ENCODE measurements around the gene MATN4. TPM values are rescaled to one million over a fixed set of nuclear protein-coding genes. Genes with fewer than 3 reads are reported as not detected.
"Not testable (repeated sequence)": the region's sequence is repeated elsewhere in the genome, so short reads cannot be mapped to it uniquely, and the experiment has no call there.

MATN4 gene
- total and polyA plus RNA-seq, 2 experiments from 2014 or later, result 3.3 to 5.1 TPM

DNA sequence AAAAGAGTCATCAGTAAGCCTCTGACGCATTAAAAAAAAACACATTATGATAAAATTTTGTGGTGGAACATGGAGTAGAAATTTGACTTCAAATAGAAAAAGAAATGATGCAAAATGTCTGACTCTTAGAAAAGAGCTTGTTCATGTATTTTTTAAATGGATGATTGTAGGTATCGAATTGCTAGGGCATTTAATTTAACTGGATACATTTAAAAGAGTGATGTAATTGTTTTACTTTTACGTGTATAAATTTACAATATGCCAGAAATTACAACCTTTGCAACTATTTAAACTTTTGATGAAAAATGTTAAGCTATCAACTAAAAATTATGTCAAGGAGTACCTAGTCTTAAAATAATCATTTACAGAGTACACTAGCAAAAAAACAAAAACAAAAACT, 44.6 kb upstream of the MATN4 start:
- H3K4me3 ChIP-seq, result no peak overlapping the region
- no peak for ATAC-seq
- no peak overlapping the region for H3K4me2 ChIP-seq
- Mint-ChIP-seq H3K9me3 (no peaks in the 10 kb centered on the region), H3K4me3 (no peak overlapping the region), H3K4me1 (peaks cover 13% of the 10 kb centered on the region; the same call in 2 of the 3 replicates), H3K36me3 (ENCODE audit: low read depth) (no peaks in the 10 kb centered on the region), H3K27ac (no peak overlapping the region), H3K27me3 (ENCODE audit: insufficient read depth, low read depth, poor library complexity) (no peaks in the 10 kb centered on the region)
- no peaks in the 10 kb centered on the region for H3F3A ChIP-seq (replicated peaks; ENCODE audit: low read depth)
- H2AFZ ChIP-seq, result no peak overlapping the region
- no peak overlapping the region for H3K27ac ChIP-seq (ENCODE audit: low read depth)
- H3K79me2 ChIP-seq (replicated peaks; ENCODE audit: insufficient read depth), result peaks cover 1% of the 10 kb centered on the region; the same call in 1 of the 2 replicates
- H3K27me3 ChIP-seq (ENCODE audit: insufficient read depth), result no peaks in the 10 kb centered on the region
- no peaks in the 10 kb centered on the region for H4K20me1 ChIP-seq (replicated peaks; ENCODE audit: insufficient read depth)
- H3K4me1 ChIP-seq (ENCODE audit: insufficient read depth), result peaks cover under 1% of the 10 kb centered on the region; the same call in 1 of the 2 replicates
- no peaks in the 10 kb centered on the region for H3K36me3 ChIP-seq (ENCODE audit: insufficient read depth)
- no peak for DNase-seq (ENCODE audit: low spot score)
- no peak for TF ChIP-seq POLR2AphosphoS5 (IDR thresholded peaks at IDR 0.05; ENCODE audit: low read depth)
- TF ChIP-seq CREB1 (CRISPR knock-in tag; IDR thresholded peaks at IDR 0.05; ENCODE audit: low read depth), result no peak
- TF ChIP-seq, protein P1, sequence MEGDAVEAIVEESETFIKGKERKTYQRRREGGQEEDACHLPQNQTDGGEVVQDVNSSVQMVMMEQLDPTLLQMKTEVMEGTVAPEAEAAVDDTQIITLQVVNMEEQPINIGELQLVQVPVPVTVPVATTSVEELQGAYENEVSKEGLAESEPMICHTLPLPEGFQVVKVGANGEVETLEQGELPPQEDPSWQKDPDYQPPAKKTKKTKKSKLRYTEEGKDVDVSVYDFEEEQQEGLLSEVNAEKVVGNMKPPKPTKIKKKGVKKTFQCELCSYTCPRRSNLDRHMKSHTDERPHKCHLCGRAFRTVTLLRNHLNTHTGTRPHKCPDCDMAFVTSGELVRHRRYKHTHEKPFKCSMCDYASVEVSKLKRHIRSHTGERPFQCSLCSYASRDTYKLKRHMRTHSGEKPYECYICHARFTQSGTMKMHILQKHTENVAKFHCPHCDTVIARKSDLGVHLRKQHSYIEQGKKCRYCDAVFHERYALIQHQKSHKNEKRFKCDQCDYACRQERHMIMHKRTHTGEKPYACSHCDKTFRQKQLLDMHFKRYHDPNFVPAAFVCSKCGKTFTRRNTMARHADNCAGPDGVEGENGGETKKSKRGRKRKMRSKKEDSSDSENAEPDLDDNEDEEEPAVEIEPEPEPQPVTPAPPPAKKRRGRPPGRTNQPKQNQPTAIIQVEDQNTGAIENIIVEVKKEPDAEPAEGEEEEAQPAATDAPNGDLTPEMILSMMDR (conservative IDR thresholded peaks at IDR 0.05; ENCODE audit: low read depth in 2 of 2), result no peak
- no peak for TF ChIP-seq JUNB (IDR thresholded peaks at IDR 0.05; ENCODE audit: unreplicated experiment)
- no peak for TF ChIP-seq EZH2phosphoT487 (IDR thresholded peaks at IDR 0.05; ENCODE audit: unreplicated experiment)
- H3K9me2 ChIP-seq (ENCODE audit: insufficient read depth), result no peaks in the 10 kb centered on the region

DNA sequence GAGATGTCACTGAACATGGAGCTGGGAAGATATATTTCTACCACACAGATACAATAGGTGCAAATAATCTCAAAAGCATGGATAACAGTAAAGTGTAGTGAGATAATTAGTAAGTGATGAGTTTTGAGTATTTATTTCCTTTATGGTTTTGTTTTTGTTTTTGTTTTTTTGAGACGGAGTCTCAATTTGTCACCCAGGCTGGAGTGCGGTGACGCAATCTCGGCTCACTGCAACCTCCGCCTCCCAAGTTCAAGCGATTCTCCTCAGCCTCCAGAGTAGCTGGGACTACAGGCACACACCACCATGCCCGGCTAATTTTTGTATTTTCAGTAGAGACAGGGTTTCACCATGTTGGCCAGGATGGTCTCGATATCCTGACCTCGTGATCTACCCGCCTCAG, 42.7 kb upstream of the MATN4 start:
- not testable (repeated sequence) for H2AFZ ChIP-seq; H3K4me3 ChIP-seq; H3K27me3 ChIP-seq (ENCODE audit: insufficient read depth); H3K27ac Mint-ChIP-seq; H3K36me3 Mint-ChIP-seq (ENCODE audit: low read depth); H3K27ac ChIP-seq (ENCODE audit: low read depth); H3K9me3 Mint-ChIP-seq; DNase-seq (ENCODE audit: low spot score); H3K36me3 ChIP-seq (ENCODE audit: insufficient read depth); H3K9me2 ChIP-seq (ENCODE audit: insufficient read depth); H3K27me3 Mint-ChIP-seq (ENCODE audit: insufficient read depth, low read depth, poor library complexity); ATAC-seq; H3F3A ChIP-seq (replicated peaks; ENCODE audit: low read depth); H4K20me1 ChIP-seq (replicated peaks; ENCODE audit: insufficient read depth); H3K4me3 Mint-ChIP-seq; H3K4me2 ChIP-seq
- H3K79me2 ChIP-seq (replicated peaks; ENCODE audit: insufficient read depth), result peaks cover 21% of the 10 kb centered on the region
- H3K4me1 Mint-ChIP-seq, result peaks cover 31% of the 10 kb centered on the region
- peaks cover 18% of the 10 kb centered on the region for H3K4me1 ChIP-seq (ENCODE audit: insufficient read depth)

DNA sequence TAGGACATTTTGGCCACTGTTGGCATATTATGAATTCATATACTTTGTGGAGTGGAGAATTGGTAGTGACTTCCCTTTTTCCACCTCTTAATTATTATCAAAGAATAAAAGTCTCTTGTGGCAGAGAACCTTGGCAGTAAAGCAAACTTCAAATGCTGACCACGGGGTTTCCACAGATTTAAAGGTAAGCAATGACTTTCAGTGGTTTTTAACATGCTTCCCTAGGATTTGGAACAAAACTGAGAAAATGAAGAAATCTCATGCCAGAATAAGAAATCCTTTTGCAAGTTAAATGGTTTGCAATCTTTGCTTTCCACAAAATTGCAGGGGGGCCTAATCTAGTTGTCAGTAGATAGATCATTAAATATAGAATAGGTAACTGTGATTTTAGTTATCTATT, 42.1 kb upstream of the MATN4 start:
- no peaks in the 10 kb centered on the region for H3K36me3 ChIP-seq (ENCODE audit: insufficient read depth)
- DNase-seq (ENCODE audit: low spot score) (no peak), ATAC-seq (no peak)
- H3K27me3 ChIP-seq (ENCODE audit: insufficient read depth), result peaks cover 9% of the 10 kb centered on the region; the same call in 1 of the 2 replicates
- no peaks in the 10 kb centered on the region for H3K36me3 Mint-ChIP-seq (ENCODE audit: low read depth)
- H3F3A ChIP-seq (replicated peaks; ENCODE audit: low read depth), result no peaks in the 10 kb centered on the region
- H3K79me2 ChIP-seq (replicated peaks; ENCODE audit: insufficient read depth), result peaks cover 26% of the 10 kb centered on the region
- H3K4me3 ChIP-seq, result no peak overlapping the region
- peaks cover 10% of the 10 kb centered on the region for H3K27me3 Mint-ChIP-seq (ENCODE audit: insufficient read depth, low read depth, poor library complexity)
- H2AFZ ChIP-seq, result peak overlapping the region; percentile 66; the same call in 1 of the 2 replicates
- H3K27ac ChIP-seq (ENCODE audit: low read depth), result no peak overlapping the region
- no peaks in the 10 kb centered on the region for H3K9me2 ChIP-seq (ENCODE audit: insufficient read depth)
- H3K9me3 Mint-ChIP-seq, result no peaks in the 10 kb centered on the region
- H3K27ac Mint-ChIP-seq, result no peak overlapping the region
- H3K4me1 Mint-ChIP-seq, result peaks cover 37% of the 10 kb centered on the region
- H3K4me1 ChIP-seq (ENCODE audit: insufficient read depth), result peaks cover 24% of the 10 kb centered on the region
- H3K4me3 Mint-ChIP-seq, result no peak overlapping the region
- H4K20me1 ChIP-seq (replicated peaks; ENCODE audit: insufficient read depth), result no peaks in the 10 kb centered on the region
- H3K4me2 ChIP-seq, result no peak overlapping the region
- TF ChIP-seq NANOG (IDR thresholded peaks at IDR 0.05; ENCODE audit: borderline replicate concordance), result no peak
- no peak for TF ChIP-seq POLR2AphosphoS5 (IDR thresholded peaks at IDR 0.05; ENCODE audit: low read depth)
- TF ChIP-seq, protein P2, sequence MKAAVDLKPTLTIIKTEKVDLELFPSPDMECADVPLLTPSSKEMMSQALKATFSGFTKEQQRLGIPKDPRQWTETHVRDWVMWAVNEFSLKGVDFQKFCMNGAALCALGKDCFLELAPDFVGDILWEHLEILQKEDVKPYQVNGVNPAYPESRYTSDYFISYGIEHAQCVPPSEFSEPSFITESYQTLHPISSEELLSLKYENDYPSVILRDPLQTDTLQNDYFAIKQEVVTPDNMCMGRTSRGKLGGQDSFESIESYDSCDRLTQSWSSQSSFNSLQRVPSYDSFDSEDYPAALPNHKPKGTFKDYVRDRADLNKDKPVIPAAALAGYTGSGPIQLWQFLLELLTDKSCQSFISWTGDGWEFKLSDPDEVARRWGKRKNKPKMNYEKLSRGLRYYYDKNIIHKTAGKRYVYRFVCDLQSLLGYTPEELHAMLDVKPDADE (IDR thresholded peaks at IDR 0.05), result no peak
- no peak for TF ChIP-seq EZH2phosphoT487 (IDR thresholded peaks at IDR 0.05; ENCODE audit: unreplicated experiment)
- TF ChIP-seq EZH2 (IDR thresholded peaks at IDR 0.05; ENCODE audit: low read depth, unreplicated experiment), result no peak

All from GM23338 (cell line).